ENCODE data around the gene MTCH2.
A peak's percentile ranks its signal among the peaks of the same experiment; 100 is the strongest.
"Not testable (repeated sequence)": the region's sequence is repeated elsewhere in the genome, so short reads cannot be mapped to it uniquely, and the experiment has no call there.

Gene MTCH2

DNA sequence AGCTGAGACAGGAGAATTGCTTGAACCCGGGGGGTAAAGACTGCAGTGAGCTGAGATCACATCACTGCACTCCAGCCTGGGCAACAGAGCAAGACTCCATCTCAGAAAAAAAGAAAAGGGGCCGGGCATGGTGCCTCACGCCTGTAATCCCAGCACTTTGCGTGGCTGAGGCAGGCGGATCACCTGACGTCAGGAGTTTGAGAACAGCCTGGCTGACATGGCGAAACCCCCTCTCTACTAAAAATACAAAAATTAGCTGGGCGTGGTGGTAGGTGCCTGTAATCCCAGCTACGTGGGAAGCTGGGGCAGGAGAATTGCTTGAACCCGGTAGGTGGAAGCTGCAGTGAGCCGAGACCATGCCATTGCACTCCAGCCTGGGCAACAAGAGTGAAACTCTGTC lies 6.0 kb downstream of the MTCH2 start:
- not testable (repeated sequence) for DNase-seq

DNA sequence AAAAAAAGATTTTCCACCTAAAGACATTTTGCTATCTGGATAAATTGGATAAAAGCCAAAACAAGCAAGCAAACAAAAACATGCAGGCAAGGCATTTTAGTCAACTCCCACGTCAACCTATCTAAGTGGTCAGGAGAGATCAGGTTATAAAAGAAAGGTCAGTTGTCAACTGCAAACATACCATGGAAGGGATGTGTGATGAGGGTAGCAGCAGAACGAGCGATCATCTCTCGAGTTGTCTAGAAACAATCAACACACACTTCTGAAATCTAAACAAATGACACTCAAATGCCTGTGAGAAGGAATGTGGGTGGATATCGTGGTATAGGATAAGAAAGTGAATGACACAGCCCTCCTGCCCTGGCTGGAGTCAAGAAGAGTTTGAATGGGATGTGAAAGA lies 10.9 kb downstream of the MTCH2 start:
- DNase-seq = no peak

DNA sequence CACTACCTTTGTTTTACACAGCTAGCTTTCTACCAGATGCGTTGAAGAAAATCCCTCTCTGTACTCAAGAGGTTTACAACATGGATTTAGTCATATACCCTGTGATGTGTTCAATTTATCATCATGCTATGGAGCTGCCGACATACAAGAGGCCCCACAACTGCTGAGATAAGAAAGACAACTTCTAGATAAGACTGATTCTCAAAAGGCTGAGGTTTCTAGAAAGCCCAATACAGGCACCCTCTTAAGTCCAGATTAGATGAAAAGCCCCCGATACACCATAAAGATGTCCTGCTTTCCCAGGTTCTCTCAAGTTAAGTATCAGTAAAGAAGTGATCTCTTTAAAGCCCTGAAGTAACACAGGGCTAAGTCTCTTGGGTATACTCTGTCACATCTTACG lies 14.3 kb downstream of the MTCH2 start:
- no peak for DNase-seq

DNA sequence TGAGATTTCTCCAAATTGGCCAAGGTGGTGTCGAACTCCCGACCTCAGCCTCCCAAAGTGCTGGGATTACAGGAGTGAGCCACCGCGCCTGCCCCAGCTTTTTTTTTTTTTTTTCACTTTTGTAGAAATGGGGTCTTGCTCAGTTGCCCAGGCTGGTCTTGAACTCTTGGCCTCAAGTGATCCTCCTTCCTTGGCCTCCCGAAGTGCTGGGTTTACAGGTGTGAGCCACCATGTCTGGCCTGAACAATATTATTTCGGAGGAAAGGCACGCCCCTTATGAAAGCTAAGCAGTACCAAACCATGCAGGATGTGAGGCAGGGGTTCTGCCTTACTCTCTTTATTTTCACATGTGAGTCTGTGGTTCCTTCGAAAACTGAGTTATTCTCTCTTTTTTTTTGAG lies 16.1 kb downstream of the MTCH2 start:
- DNase-seq = no peak

DNA sequence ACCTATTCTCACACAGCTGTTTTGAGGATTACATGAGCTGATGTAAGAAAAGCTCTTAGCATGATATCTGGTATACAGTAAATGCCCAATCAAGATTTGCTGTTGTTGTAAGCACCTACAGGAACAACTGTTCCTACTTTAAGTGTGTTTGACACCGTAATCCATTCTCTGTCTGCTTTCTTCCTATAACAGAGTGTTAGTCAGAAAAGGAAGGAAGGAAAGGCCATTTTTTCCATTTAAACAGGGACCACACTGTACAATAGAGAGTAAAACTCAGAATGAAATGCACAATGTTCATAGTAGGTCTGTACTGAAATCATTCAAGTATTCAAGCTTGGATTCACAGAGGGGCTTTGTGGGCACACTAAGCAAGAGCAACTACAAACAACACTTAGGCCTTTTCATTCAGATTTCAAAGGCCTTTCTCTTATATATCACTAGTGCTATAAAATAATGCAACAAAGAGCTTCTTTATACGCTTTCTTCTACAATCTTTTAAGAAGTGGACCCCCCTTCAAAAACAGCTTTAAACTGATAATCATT lies 21.5 kb downstream of the MTCH2 start:
- DNase-seq = no peak

DNA sequence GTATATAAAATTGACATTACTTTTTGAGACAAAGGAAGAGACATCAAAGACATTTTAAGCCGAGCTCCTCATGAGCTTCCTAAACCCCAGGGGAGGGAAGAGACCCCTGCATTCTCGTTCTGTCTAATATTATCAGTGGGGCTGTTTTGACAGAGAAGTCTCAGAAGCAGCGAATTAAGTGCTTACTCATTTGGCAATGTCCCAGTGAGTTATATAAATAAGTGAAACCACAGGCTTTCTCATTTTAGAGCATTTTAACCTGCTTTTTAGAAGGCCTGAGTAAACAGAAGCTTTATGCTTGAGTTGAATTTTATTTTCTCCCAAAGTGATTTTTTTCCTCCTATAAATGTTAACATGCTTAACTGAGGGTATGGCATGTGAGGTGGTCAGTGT lies 24.9 kb downstream of the MTCH2 start:
- no peak for DNase-seq

DNA sequence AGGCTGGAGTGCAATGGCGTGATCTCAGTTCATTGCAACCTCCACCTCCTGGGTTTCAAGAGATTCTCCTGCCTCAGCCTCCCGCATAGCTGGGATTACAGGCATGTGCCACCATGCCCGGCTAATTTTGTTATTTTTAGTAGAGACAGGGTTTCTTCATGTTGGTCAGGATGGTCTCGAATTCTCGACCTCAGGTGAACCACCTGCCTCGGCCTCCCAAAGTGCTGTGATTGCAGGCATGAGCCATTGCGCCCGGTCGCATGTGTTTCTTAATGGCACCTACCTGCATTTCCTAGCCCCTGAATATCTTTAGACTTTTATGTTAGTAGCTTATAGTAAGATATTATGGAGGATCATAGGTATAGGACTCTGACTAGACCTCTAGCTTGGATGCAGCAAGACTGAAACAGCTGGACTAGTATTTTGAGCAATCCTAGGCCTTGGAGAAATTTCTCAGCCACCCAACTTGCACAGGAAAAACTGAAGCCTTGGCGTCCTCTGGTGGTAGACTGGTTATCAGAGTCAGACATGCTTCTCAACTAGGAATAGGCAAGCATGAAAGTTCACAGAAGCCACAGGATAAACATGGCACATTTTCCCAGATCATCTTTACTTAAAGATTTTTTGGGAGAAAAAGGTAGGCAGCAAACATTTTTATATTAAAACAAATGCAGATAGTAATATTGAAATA lies 25.5 kb downstream of the MTCH2 start:
- DNase-seq = peak in 20 of 51 donors; percentile 3 to 67 (median 40)

DNA sequence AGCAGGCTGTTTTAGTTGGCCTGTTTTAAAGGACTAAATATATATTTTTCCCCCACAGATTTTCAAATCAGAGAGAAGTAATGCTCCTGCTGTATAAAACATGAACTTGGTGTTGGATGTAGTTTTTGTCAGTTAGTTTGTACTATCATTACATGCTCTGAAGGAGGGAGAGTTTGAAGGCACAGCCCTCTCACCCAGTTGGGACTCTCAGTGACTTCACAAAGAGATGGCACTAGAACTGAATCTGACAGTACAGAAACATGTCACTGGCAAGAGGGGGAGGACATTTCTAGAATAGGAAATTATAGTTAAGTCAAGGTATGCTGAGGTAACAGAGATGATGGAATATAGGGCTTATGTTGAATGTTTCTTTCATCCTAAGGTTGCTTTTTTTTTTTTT lies 27.1 kb downstream of the MTCH2 start:
- no peak for DNase-seq

DNA sequence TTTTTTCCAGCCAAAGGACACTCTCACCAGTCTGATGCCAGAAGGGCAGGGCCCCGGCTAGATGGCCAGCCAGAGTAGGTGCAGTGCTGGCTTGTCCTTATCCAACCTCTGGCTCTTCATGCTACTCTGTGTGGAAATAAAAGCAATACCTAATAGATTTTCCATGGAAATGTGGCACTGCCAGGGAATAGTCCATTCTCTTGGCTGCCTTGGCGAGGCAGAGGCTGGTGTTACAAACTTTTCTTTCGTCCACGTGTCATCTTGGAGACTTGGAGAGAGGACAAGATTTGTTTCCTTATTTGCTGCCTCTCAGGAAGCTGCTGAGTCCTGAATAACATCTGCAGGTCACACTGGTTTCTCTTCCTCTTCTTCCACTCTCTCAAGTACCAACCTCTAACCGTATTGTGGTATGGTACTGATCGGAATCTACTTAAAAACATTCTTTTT lies 31.0 kb downstream of the MTCH2 start:
- peak in 9 of 51 donors; percentile 20 to 46 (median 26) for DNase-seq

DNA sequence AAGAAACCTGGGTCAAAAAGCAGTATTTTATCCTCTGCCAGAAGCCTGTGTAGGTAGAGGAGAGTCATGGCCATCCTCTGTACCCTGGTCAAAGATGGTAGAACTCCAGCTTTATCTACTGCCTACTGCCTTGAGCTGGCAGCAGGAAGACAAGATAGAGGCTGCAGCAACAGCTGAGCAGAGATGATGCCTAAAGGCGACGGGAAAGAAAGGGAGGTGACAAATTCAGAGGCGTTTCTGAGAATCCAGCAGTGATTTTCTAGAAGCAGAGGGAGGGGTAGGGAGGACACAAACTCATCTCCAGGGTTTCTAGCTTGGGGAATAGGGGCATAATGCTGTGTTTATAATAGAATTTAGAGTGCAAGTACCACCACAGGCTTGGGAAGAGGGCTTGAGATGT lies 32.7 kb downstream of the MTCH2 start:
- peak in 2 of 51 donors; percentile 23 to 36 for DNase-seq

DNA sequence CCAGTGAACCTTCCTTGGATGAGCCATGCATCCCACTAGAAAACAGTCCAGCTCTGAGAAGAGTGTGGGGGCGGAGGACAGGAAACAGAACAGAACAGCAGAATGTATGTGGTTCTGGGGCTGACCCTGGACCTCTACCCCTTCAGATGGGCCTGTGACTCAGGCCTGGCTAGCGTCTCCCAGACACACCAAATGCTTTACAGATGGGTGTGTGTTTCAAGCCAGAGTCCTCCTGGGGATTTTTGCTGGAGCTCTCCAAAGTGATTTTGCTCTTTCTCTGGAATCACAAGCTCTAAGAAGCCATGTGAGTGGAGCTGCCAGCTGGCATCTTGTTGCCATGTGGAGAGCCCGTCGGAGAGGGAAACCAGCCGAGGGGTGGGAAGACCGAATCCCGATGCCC lies 35.0 kb downstream of the MTCH2 start:
- DNase-seq = peak in 2 of 51 donors; percentile 22 to 28

DNA sequence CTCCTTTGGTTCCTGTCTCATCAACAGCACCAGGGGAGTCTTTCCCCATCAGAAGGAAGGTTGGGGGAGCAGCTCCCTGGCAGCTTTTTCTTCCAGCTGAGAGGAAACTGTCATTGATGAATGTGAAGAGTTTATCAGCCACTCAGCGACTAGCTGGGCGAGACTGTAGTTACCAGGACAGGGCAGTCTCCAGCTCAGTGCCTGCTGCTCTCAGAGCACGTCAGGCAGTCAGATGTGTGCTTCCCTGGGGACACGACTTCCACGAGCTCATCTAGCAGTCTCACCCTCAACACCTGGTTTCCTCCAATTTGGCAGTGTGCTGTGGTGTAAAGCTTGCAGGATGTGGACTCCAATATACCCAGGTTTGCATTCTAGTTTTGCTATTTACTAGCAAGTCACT lies 35.6 kb downstream of the MTCH2 start:
- DNase-seq = no peak

DNA sequence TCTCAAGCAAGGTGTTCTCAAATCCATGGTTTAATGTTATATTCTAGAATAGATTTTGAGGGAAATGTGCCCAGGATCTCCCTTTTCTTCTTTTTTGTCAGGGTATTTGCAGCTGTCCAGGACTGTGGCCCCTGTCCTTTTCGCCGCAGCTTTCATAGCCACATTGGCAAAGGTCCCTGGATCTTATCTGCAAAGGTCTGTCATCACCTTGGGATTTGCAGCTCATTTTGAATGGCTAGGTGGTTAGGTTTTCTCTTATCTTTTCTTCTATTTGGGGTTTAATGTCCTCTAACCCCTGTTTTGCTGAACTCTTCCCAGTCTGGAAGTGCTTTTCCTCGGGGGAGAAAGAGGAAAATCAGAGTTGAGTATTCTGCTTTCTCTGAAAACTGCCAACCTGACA lies 36.4 kb downstream of the MTCH2 start:
- no peak for DNase-seq

DNA sequence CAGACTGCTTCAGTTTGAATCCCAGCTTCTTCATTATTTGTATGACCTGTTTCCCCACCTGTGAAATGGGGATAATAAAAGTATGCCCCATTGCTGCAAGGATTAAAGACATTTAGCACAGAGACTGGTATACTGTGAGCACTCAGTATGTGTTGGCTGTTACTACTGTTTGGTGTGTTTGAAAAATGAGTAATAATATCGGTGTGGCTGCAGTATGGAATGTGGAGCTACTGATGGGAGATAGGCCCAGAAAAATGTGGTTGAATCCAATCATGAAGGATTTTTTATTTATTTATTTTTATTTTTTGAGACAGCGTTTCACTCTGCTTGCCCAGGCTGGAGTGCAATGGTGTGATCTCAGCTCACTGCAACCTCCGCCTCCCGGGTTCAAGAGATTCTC lies 39.1 kb downstream of the MTCH2 start:
- no peak for DNase-seq

DNA sequence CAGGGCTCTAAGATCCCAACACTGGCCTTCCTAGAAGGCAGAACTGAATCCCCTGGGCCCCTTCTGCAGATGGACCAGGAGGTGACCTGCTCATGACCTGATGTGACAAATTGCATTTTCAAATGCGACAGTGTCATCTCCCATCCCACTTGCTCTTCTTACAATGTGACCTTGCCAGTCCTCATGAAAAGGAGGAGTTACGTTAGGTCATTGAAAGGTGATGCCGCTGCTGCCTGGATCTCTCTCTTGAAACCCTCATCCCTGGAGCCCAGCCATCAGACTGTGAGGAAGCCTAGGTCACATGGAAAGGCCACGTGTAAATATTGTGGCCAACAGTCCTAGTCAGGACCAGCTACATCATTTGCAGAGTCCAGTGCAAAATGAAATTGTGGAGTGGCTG lies 42.5 kb downstream of the MTCH2 start:
- no peak for DNase-seq

DNA sequence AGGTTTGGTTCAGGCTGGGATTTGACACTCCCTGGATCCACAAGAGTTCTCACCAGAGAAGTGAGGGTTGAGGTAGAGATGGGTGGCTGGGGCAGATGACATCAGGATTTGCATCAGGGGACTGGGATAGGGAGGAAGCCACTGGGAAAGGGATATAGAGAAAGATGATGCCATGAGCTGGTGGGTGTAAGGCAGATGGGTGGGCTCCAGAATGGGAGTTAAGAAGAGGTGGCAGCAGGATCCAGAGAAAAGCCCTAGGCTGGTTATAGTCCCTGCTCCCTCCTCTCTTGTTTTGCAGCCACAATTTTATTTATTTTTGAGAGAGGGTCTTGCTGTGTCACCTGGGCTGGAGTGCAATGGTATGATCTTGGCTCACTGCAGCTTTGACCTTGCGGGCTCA lies 46.4 kb downstream of the MTCH2 start:
- no peak for DNase-seq

DNA sequence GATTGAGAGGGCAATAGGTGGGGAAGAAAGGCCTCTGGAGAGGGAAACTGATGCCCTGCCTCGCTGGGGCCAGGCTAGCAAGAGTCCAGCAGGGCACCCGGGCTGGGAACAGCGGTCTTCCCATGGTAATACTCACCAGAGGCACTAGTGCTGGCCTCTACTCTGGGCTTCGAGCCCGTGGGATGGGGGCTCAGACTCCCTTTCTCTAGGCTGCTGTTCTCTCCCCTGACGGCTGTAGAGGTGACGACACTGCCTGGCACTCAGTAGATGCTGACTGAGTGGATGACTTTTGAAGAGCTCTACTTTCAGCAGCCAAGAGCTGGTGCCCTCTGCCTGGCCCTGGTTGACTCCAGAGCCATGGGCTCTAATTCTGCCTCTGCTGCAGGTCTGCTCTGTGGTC lies 47.3 kb downstream of the MTCH2 start:
- peak in 17 of 51 donors; percentile 24 to 65 (median 45) for DNase-seq

DNA sequence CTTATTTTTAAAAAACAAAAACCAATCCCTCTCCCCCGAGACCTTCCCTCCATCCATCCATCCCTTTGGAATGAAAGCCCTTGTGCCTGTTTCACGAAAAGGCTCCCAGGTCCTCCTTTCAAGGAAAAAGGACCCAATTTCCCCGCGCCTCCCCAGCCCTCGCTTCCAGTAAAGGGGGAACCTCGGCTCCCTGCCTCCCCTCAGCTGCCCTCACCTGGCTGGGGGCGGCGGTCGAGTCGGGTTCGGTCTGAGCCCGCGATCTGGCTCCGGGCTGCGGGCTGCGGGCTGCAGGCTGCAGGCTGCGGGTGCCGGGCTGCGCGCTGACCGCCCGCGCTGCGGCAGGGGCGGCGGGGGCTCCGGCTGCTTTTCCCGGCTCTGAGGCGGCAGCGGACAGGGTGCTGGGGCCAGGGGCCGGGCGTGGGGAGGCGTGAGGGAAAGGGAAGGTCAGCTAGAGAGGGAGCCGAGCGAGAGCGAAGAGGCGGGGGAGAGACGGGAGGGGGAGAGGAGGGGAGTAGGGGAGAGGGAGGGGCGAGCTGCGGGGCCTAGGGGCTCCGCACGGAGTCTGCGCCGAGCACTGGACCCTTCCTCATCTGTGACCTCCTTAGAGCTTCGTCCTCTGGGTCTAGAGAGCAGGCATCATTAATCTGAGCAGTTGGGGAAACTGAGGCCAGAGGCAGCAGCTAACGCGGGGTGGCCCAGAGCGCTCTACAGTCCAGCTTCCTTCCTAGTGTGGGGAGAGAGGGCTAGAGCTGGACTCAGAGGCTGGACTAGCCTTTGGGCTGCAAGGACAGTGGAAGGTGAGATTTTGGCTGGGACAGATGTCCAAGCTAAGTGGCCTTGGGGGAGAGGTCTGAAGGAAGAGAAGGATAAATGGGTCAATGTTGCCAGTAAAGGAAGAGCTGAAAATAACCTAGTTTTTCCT lies 48.2 kb downstream of the MTCH2 start, which contains the start of gene C1QTNF4:
Gene C1QTNF4 (minus strand): TSS at position 478 of the 922 bp plus-strand sequence. CDS start 3,601 bp downstream, outside the sequence.
- no peak for DNase-seq

DNA sequence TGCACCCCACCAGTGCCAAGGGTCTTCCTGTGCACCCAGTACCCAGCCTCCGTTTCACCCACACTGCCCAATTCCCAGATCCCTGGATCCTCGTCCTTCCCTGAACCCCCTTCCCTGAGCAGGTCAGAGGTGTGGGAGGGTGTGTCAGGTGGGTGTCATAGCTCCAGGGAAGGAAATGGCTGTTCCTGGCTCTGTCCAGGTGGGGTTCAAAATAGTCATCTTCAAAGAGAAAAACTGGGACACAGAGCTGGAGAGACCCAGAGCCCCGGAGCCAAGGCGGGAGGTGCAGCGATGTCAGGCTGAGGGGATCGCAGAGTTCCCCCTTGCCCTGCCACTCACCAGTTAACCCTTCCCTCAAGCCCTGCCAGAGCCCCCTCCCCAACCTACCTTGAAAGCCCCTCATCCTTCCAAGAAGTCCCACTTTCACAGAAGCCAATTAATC lies 48.8 kb downstream of the MTCH2 start:
- no peak for DNase-seq

DNA sequence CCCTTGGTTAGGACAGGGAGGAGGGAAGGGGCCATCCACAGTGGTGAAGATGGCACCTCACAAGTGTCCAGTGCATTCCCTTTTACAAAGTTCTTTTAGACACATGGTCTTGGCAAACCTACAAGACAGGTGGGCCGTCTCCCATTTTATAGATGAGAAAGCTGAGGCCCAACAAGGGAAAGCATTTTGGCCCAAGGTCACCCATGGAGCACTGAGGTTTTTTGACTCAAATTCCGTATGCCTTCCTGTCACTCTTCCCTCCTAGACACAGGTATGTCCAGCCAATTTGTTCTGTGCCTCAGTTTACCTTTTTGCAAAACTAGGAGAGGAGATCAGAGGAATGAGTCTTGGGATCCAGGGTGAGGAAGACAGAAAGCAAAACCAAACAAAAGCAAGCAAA lies 49.4 kb downstream of the MTCH2 start:
- DNase-seq = no peak

DNA sequence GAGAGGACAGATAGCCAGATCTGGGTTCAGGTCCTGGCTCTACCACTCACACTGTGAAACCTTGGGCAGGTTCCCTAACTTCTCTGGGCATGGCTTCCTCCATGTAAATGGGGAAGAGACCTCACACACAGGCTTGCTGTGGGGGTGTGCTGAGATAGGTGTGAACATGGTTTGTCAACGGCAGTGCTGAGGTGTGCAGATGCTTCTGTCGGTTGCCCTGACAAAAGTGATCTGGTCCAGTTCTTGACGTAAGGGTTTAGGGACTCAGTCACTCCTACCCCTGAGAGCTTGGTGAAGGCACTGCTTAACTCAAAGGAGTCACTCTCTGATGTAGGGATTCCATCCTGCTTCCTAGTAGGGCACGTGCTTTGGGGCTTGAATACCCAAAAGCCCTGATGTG lies 50.1 kb downstream of the MTCH2 start:
- no peak for DNase-seq

DNA sequence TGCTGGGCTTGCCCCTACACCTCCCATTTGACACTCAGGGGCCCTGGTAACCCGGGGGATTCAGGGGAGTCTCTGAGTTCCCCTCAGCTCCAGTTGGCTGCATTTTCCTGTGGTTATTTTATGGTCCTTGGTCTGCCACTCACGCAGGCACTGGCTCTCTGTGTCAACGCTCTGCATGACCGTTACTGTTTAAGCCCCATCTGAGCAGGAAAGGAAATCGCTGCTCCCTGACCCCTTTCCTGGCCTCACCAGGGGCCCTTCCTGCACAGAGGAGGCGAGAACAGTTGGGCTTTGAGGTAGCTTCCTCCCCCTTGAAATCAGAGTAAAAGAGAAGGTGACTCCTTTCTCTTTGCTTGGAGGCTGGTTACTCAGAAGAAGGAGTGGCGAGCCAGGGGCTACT lies 50.6 kb downstream of the MTCH2 start:
- DNase-seq = no peak

Data from hypothalamus (tissue), 51 donors.